ENCODE measurements around the gene PDK2.
A peak's percentile ranks its signal among the peaks of the same experiment; 100 is the strongest.

DNA sequence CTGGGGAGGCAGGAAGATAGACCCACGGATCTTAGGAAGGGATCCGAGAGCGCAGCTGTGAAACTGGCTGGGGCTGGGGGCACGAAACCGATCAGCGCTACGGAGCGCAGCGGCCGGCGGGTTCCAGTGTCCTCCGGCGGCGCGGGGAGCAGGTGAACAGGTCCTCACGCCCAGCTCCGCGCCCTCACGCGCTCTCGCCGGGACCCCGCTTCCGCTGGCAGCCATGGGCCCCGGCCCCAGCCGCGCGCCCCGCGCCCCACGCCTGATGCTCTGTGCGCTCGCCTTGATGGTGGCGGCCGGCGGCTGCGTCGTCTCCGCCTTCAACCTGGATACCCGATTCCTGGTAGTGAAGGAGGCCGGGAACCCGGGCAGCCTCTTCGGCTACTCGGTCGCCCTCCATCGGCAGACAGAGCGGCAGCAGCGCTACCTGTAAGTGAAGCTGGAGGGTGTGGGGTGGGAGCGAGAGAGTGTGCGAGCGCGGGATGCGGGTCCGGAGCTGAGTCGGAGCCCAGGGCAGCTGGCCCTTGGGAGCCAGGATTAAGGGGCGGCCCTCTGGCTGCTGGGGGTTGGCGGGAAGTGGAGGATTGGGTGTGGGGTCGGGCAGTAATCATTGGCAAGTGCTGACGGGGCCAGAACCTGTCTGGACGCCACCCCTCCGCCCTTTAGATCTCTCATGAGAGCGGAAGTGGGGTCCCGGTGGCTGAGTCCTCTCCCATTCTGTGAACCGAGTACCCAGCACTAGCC is 38.8 kb upstream of the PDK2 start:
- TF ChIP-seq POLR2AphosphoS5 (IDR thresholded peaks at IDR 0.05) (no peak), POLR2A (IDR thresholded peaks at IDR 0.05) (peak; percentile 7)
